Stomach (tissue), 4 donors: Measurements from ENCODE around the gene REEP2.

ENCODE experiments used
- EP300 ChIP-seq: sonication (generic); formaldehyde crosslinking; IDR thresholded peaks from one replicate; pipeline ENCODE4 v1.6.1; 2017; ENCODE audit warnings: antibody characterized with exemption
- POLR2A ChIP-seq, 4 donors: fragments of 450-650 bp; IDR thresholded peaks; one replicate each; pipeline ENCODE4 v1.6.1; 2016; ENCODE audit warnings: antibody characterized with exemption in 4 of 4, control low read depth in 2 of 4, mild to moderate bottlenecking in 1 of 4, moderate library complexity in 1 of 4
- TF ChIP-seq, protein P1 (sequence below), 7 experiments: fragments of 450-650 bp in 4 of 7; fragments of 200-600 bp in 3 of 7; sonication (generic) in 3 of 7; IDR thresholded peaks; one replicate each; pipeline ENCODE4 v1.5.1; 2016 to 2019; ENCODE audit warnings: antibody characterized with exemption in 7 of 7, control low read depth in 2 of 7, mild to moderate bottlenecking in 1 of 7

DNA sequence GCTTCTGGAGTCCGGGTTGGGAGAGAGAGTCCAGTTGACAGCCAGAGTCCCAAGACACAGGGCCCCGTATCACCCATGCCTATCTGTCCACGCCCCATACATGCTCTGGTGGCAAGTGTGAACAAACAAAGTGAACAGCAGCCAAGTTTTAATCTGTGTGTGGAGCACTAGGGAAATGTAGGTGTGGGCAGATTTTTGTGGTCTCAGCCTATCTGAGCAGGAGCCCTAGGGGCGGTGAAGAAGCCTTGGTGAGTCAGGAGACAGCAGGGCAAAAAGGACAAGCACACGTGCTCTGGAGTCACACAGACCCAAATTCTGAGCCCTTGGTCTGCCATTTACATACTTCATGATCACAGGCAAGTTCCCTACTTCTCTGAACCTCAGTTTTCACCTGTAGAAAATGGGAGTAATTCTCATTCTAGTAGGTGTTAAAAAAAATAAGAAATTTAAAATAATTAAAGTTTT lies 49.7 kb downstream of the REEP2 start:
- TF ChIP-seq, protein P1, sequence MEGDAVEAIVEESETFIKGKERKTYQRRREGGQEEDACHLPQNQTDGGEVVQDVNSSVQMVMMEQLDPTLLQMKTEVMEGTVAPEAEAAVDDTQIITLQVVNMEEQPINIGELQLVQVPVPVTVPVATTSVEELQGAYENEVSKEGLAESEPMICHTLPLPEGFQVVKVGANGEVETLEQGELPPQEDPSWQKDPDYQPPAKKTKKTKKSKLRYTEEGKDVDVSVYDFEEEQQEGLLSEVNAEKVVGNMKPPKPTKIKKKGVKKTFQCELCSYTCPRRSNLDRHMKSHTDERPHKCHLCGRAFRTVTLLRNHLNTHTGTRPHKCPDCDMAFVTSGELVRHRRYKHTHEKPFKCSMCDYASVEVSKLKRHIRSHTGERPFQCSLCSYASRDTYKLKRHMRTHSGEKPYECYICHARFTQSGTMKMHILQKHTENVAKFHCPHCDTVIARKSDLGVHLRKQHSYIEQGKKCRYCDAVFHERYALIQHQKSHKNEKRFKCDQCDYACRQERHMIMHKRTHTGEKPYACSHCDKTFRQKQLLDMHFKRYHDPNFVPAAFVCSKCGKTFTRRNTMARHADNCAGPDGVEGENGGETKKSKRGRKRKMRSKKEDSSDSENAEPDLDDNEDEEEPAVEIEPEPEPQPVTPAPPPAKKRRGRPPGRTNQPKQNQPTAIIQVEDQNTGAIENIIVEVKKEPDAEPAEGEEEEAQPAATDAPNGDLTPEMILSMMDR (IDR thresholded peaks at IDR 0.05): no peak
- TF ChIP-seq EP300 (no peak), POLR2A (IDR thresholded peaks at IDR 0.05) (no peak)
